ENCODE data around the gene GTF3A. TPM values are rescaled to one million over a fixed set of nuclear protein-coding genes. Genes with fewer than 3 reads are reported as not detected.

The GTF3A gene
- total RNA-seq, 2 experiments from 2014 or later: 242 to 251 TPM

DNA sequence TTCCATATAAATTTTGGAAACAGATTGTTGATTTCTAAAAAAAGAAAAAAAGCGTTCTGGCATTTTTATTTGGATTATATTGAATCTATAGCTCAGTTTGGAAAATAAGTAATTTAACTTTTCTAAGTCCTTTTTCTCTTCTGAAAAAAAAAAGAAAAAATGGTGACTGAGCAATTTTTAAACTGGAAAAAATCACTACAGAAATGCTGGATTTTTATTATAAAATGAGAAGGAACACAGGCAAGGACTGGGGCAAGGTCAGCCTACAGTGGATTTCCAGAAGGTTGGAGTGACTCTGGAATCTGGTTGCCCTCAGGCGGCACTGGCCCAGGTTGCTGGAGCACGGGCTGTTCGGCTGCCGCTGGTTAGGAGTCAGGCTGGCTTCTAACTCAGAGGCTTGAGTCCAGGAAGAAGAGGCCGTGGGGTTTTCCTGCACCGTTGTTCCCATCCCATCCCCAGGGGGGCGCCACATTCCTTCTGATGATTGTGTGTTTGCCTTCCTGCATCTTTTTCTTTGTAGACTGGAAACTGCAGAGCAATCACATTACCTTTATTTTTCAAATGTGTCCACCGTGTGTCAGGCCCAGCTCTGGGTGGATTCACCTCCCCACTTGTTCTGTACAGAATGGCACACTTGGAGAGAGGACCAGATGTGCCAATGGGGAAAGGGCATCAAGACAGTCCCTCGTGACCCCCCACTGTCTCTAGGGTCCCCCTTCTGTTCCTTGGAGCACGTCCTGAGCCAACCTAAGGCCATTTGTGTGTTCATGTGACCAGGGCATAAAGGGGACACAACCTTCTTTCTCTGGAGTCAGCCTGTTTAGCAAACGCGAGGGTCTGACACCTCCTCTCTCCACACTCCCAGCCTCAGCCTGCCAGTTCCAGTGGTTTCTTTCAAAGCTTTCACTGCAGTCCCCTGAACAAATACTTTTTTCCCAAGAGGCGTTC is 44.5 kb upstream of the GTF3A start:
- Histone ChIP-seq H3K4me3 (ENCODE audit: low read depth, low read length, poor library complexity, severe bottlenecking) (no peak overlapping the region), H3K9me2 (ENCODE audit: insufficient read depth, low read length) (no peaks in the 10 kb centered on the region), H3K79me2 (ENCODE audit: insufficient read depth, low read depth, low read length) (no peaks in the 10 kb centered on the region), H3K9me3 (ENCODE audit: low read length) (no peaks in the 10 kb centered on the region), H4K20me1 (ENCODE audit: insufficient read depth, low read length) (no peaks in the 10 kb centered on the region), H3K4me1 (ENCODE audit: insufficient read depth, low read length, poor library complexity, severe bottlenecking) (no peaks in the 10 kb centered on the region), H3K36me3 (ENCODE audit: insufficient read depth, low read length) (no peaks in the 10 kb centered on the region), H3K4me2 (ENCODE audit: low read length) (no peak overlapping the region), H2AFZ (ENCODE audit: low read length) (0 out of 2 replicates have a peak overlapping the region, but pooled peaks have one; percentile 16), H3K27ac (ENCODE audit: low read depth, low read length, poor library complexity, severe bottlenecking) (no peak overlapping the region)
- intact Hi-C loops (cut with micrococcal nuclease; ENCODE audit: unreplicated experiment): loop anchor here (5.0 to 10.0 kb wide), 2 partner anchors 145 to 602 kb away; no protein-coding TSS in a partner anchor
- CTCF ChIA-PET (ENCODE audit: unreplicated experiment): no interaction called here
- no TSS peak for BruUV-seq (replicated peaks)
- POLR2A ChIA-PET: no interaction called here
- peak; percentile 55 for DNase-seq (ENCODE audit: low spot score)
- TF ChIP-seq, protein P1, sequence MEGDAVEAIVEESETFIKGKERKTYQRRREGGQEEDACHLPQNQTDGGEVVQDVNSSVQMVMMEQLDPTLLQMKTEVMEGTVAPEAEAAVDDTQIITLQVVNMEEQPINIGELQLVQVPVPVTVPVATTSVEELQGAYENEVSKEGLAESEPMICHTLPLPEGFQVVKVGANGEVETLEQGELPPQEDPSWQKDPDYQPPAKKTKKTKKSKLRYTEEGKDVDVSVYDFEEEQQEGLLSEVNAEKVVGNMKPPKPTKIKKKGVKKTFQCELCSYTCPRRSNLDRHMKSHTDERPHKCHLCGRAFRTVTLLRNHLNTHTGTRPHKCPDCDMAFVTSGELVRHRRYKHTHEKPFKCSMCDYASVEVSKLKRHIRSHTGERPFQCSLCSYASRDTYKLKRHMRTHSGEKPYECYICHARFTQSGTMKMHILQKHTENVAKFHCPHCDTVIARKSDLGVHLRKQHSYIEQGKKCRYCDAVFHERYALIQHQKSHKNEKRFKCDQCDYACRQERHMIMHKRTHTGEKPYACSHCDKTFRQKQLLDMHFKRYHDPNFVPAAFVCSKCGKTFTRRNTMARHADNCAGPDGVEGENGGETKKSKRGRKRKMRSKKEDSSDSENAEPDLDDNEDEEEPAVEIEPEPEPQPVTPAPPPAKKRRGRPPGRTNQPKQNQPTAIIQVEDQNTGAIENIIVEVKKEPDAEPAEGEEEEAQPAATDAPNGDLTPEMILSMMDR (conservative IDR thresholded peaks at IDR 0.05; ENCODE audit: low read length): peak; percentile 83
- TF ChIP-seq EZH2phosphoT487 (IDR thresholded peaks at IDR 0.05; ENCODE audit: borderline replicate concordance, low read depth, low read length): no peak

GRCh38 chr13:27381601-27382000 is 42.8 kb upstream of the GTF3A start:
- H3K79me2 ChIP-seq (ENCODE audit: insufficient read depth, low read depth, low read length): no peaks in the 10 kb centered on the region
- H3K4me3 ChIP-seq (ENCODE audit: low read depth, low read length, poor library complexity, severe bottlenecking): no peak overlapping the region
- no peaks in the 10 kb centered on the region for H3K9me2 ChIP-seq (ENCODE audit: insufficient read depth, low read length)
- DNase-seq (ENCODE audit: low spot score): no peak
- no peak overlapping the region for H3K4me2 ChIP-seq (ENCODE audit: low read length)
- TF ChIP-seq, protein P1 (conservative IDR thresholded peaks at IDR 0.05; ENCODE audit: low read length): no peak
- TF ChIP-seq EZH2phosphoT487 (IDR thresholded peaks at IDR 0.05; ENCODE audit: borderline replicate concordance, low read depth, low read length): no peak
- intact Hi-C loops (cut with micrococcal nuclease; ENCODE audit: unreplicated experiment): no loop called here
- no peaks in the 10 kb centered on the region for H3K4me1 ChIP-seq (ENCODE audit: insufficient read depth, low read length, poor library complexity, severe bottlenecking)
- no peaks in the 10 kb centered on the region for H3K36me3 ChIP-seq (ENCODE audit: insufficient read depth, low read length)
- CTCF ChIA-PET (ENCODE audit: unreplicated experiment): no interaction called here
- H3K9me3 ChIP-seq (ENCODE audit: low read length): no peaks in the 10 kb centered on the region
- no peak overlapping the region for H2AFZ ChIP-seq (ENCODE audit: low read length)
- POLR2A ChIA-PET: no interaction called here
- BruUV-seq (replicated peaks): no TSS peak
- H4K20me1 ChIP-seq (ENCODE audit: insufficient read depth, low read length): no peaks in the 10 kb centered on the region
- no peak overlapping the region for H3K27ac ChIP-seq (ENCODE audit: low read depth, low read length, poor library complexity, severe bottlenecking)
